GM10266 (cell line): ENCODE measurements around the gene EPN3.
A peak's percentile ranks its signal among the peaks of the same experiment; 100 is the strongest.

ENCODE experiments used
- DNase-seq: peaks from one replicate; pipeline ENCODE4 v3.0.0; 2012; ENCODE audit errors: extremely low spot score
- CTCF ChIP-seq: IDR thresholded peaks from 2 replicates; pipeline ENCODE4 v1.5.1; 2012; ENCODE audit warnings: mild to moderate bottlenecking, low read depth; ENCODE audit not compliant: control insufficient read depth, insufficient read depth; ENCODE audit errors: missing control alignments

The EPN3 gene

GRCh38 chr17:50539762-50540559, 7.4 kb downstream of the EPN3 start:
- DNase-seq = no peak
- no peak for TF ChIP-seq CTCF

GRCh38 chr17:50540560-50541401, 8.2 kb downstream of the EPN3 start:
- no peak for TF ChIP-seq CTCF
- no peak for DNase-seq

GRCh38 chr17:50541402-50541715, 8.8 kb downstream of the EPN3 start:
- TF ChIP-seq CTCF = no peak
- no peak for DNase-seq

- peak; percentile 98 for DNase-seq
- TF ChIP-seq CTCF = peak; percentile 30
Observed at GRCh38 chr17:50541716-50542688, 9.5 kb downstream of the EPN3 start.

- TF ChIP-seq CTCF = no peak
- no peak for DNase-seq
Observed at GRCh38 chr17:50542795-50543774, 10.6 kb downstream of the EPN3 start.

GRCh38 chr17:50544516-50544915, 12.0 kb downstream of the EPN3 start:
- DNase-seq = no peak
- TF ChIP-seq CTCF = no peak
